ENCODE results near the gene HERC2. TPM values are rescaled to one million over a fixed set of nuclear protein-coding genes. Genes with fewer than 3 reads are reported as not detected.
"Not testable (repeated sequence)": the region's sequence is repeated elsewhere in the genome, so short reads cannot be mapped to it uniquely, and the experiment has no call there.

The HERC2 gene
- 32.1 TPM for polyA plus RNA-seq (2013, experiment 1 of 2)
- 28.1 TPM for polyA plus RNA-seq (2013, experiment 2 of 2)

- peak within 1 kb of the TSS; percentile 42 for H3K9ac ChIP-seq (ENCODE audit: low read length)
- not testable (repeated sequence) for H3K23ac ChIP-seq (ENCODE audit: low read length); H2AK5ac ChIP-seq (ENCODE audit: low read length); H2BK5ac ChIP-seq (ENCODE audit: low read length); H3K4me3 ChIP-seq (ENCODE audit: low read length); H3K4me2 ChIP-seq (ENCODE audit: low read length); H3K27ac ChIP-seq (ENCODE audit: low read depth, low read length); H4K5ac ChIP-seq (ENCODE audit: low read length); H3K36me3 ChIP-seq (ENCODE audit: control insufficient read depth, insufficient read depth, low read length); H2BK120ac ChIP-seq (ENCODE audit: low read depth, low read length); H2BK15ac ChIP-seq (replicated peaks; ENCODE audit: low read depth); H3K27me3 ChIP-seq (ENCODE audit: insufficient read depth, low read length, poor library complexity); H3K79me1 ChIP-seq (ENCODE audit: low read length); H3K4me1 ChIP-seq (ENCODE audit: control insufficient read depth, low read depth, low read length); H3K18ac ChIP-seq (ENCODE audit: low read length); H3K79me2 ChIP-seq (ENCODE audit: control insufficient read depth, insufficient read depth, low read length); DNase-seq; H3K56ac ChIP-seq (ENCODE audit: low read length); H3K4ac ChIP-seq (ENCODE audit: low read depth, low read length); H4K8ac ChIP-seq (ENCODE audit: low read depth, low read length)
- no CpG with 5 or more reads among the region's 52 CpGs for WGBS (ENCODE audit: extremely low coverage, insufficient coverage, low lambda C conversion rate)
These were observed at the start of gene HERC2 for GRCh38 chr15:28322129-28322588. Gene HERC2 (minus strand): TSS chr15:28322179. CDS start chr15:28321433, 746 bp downstream.

GRCh38 chr15:28365502-28365901, 43.5 kb upstream of the HERC2 start:
- H3K4me2 ChIP-seq (ENCODE audit: low read length); H2BK120ac ChIP-seq (ENCODE audit: low read depth, low read length); H3K27me3 ChIP-seq (ENCODE audit: insufficient read depth, low read length, poor library complexity); H3K79me1 ChIP-seq (ENCODE audit: low read length); H3K4ac ChIP-seq (ENCODE audit: low read depth, low read length); H4K5ac ChIP-seq (ENCODE audit: low read length); H3K36me3 ChIP-seq (ENCODE audit: control insufficient read depth, insufficient read depth, low read length); H2BK15ac ChIP-seq (replicated peaks; ENCODE audit: low read depth); H4K8ac ChIP-seq (ENCODE audit: low read depth, low read length); H3K9ac ChIP-seq (ENCODE audit: low read length); H3K18ac ChIP-seq (ENCODE audit: low read length); H3K4me1 ChIP-seq (ENCODE audit: control insufficient read depth, low read depth, low read length); H3K4me3 ChIP-seq (ENCODE audit: low read length); H3K56ac ChIP-seq (ENCODE audit: low read length); H3K23ac ChIP-seq (ENCODE audit: low read length); H3K27ac ChIP-seq (ENCODE audit: low read depth, low read length); DNase-seq; H3K79me2 ChIP-seq (ENCODE audit: control insufficient read depth, insufficient read depth, low read length); H2BK5ac ChIP-seq (ENCODE audit: low read length); H2AK5ac ChIP-seq (ENCODE audit: low read length): not testable (repeated sequence)
- no CpG with 5 or more reads among the region's 17 CpGs for WGBS (ENCODE audit: extremely low coverage, insufficient coverage, low lambda C conversion rate)

GRCh38 chr15:28357984-28358383, 36.0 kb upstream of the HERC2 start, which contains the start of gene GOLGA6L24:
Gene GOLGA6L24 (minus strand): TSS chr15:28358084. CDS start chr15:28358023, 61 bp downstream.
- not testable (repeated sequence) for H3K4ac ChIP-seq (ENCODE audit: low read depth, low read length); H3K27ac ChIP-seq (ENCODE audit: low read depth, low read length); H3K79me1 ChIP-seq (ENCODE audit: low read length); H2BK5ac ChIP-seq (ENCODE audit: low read length); H2BK120ac ChIP-seq (ENCODE audit: low read depth, low read length); H3K4me2 ChIP-seq (ENCODE audit: low read length); DNase-seq; H3K79me2 ChIP-seq (ENCODE audit: control insufficient read depth, insufficient read depth, low read length); H3K4me3 ChIP-seq (ENCODE audit: low read length); H3K27me3 ChIP-seq (ENCODE audit: insufficient read depth, low read length, poor library complexity); H3K9ac ChIP-seq (ENCODE audit: low read length); H3K4me1 ChIP-seq (ENCODE audit: control insufficient read depth, low read depth, low read length); H2BK15ac ChIP-seq (replicated peaks; ENCODE audit: low read depth); H3K23ac ChIP-seq (ENCODE audit: low read length); H3K56ac ChIP-seq (ENCODE audit: low read length); H2AK5ac ChIP-seq (ENCODE audit: low read length); H4K5ac ChIP-seq (ENCODE audit: low read length); H3K18ac ChIP-seq (ENCODE audit: low read length); H3K36me3 ChIP-seq (ENCODE audit: control insufficient read depth, insufficient read depth, low read length); H4K8ac ChIP-seq (ENCODE audit: low read depth, low read length)
- WGBS (ENCODE audit: extremely low coverage, insufficient coverage, low lambda C conversion rate): no CpG with 5 or more reads among the region's 7 CpGs

- H3K18ac ChIP-seq (ENCODE audit: low read length); H3K27me3 ChIP-seq (ENCODE audit: insufficient read depth, low read length, poor library complexity); H3K79me2 ChIP-seq (ENCODE audit: control insufficient read depth, insufficient read depth, low read length); H3K79me1 ChIP-seq (ENCODE audit: low read length); H3K36me3 ChIP-seq (ENCODE audit: control insufficient read depth, insufficient read depth, low read length); H4K8ac ChIP-seq (ENCODE audit: low read depth, low read length); H3K4ac ChIP-seq (ENCODE audit: low read depth, low read length); H3K23ac ChIP-seq (ENCODE audit: low read length); H3K4me1 ChIP-seq (ENCODE audit: control insufficient read depth, low read depth, low read length); H2BK15ac ChIP-seq (replicated peaks; ENCODE audit: low read depth); H2AK5ac ChIP-seq (ENCODE audit: low read length); H3K4me3 ChIP-seq (ENCODE audit: low read length); DNase-seq; H3K56ac ChIP-seq (ENCODE audit: low read length); H2BK5ac ChIP-seq (ENCODE audit: low read length); H3K27ac ChIP-seq (ENCODE audit: low read depth, low read length); H3K4me2 ChIP-seq (ENCODE audit: low read length); H4K5ac ChIP-seq (ENCODE audit: low read length); H2BK120ac ChIP-seq (ENCODE audit: low read depth, low read length): not testable (repeated sequence)
- H3K9ac ChIP-seq (ENCODE audit: low read length): peak overlapping the region; percentile 42
- no CpG with 5 or more reads among the region's 39 CpGs for WGBS (ENCODE audit: extremely low coverage, insufficient coverage, low lambda C conversion rate)
These were observed 461 bp downstream of the HERC2 start for GRCh38 chr15:28321358-28322078.

- not testable (repeated sequence) for H4K8ac ChIP-seq (ENCODE audit: low read depth, low read length); H3K4me1 ChIP-seq (ENCODE audit: control insufficient read depth, low read depth, low read length); H2BK15ac ChIP-seq (replicated peaks; ENCODE audit: low read depth); H3K23ac ChIP-seq (ENCODE audit: low read length); DNase-seq; H3K56ac ChIP-seq (ENCODE audit: low read length); H3K79me2 ChIP-seq (ENCODE audit: control insufficient read depth, insufficient read depth, low read length); H3K36me3 ChIP-seq (ENCODE audit: control insufficient read depth, insufficient read depth, low read length); H3K27ac ChIP-seq (ENCODE audit: low read depth, low read length); H3K4ac ChIP-seq (ENCODE audit: low read depth, low read length); H2BK120ac ChIP-seq (ENCODE audit: low read depth, low read length); H2AK5ac ChIP-seq (ENCODE audit: low read length); H3K4me2 ChIP-seq (ENCODE audit: low read length); H3K4me3 ChIP-seq (ENCODE audit: low read length); H3K79me1 ChIP-seq (ENCODE audit: low read length); H3K27me3 ChIP-seq (ENCODE audit: insufficient read depth, low read length, poor library complexity); H3K18ac ChIP-seq (ENCODE audit: low read length); H2BK5ac ChIP-seq (ENCODE audit: low read length); H4K5ac ChIP-seq (ENCODE audit: low read length); H3K9ac ChIP-seq (ENCODE audit: low read length)
- 100% methylated on average over 1 of the region's 1 CpG for WGBS (ENCODE audit: extremely low coverage, insufficient coverage, low lambda C conversion rate)
These were observed 2.3 kb downstream of the HERC2 start for GRCh38 chr15:28319725-28320124.

- not testable (repeated sequence) for H2BK15ac ChIP-seq (replicated peaks; ENCODE audit: low read depth); H2AK5ac ChIP-seq (ENCODE audit: low read length); H3K4me2 ChIP-seq (ENCODE audit: low read length); H3K18ac ChIP-seq (ENCODE audit: low read length); H3K79me1 ChIP-seq (ENCODE audit: low read length); DNase-seq; H3K9ac ChIP-seq (ENCODE audit: low read length); H3K23ac ChIP-seq (ENCODE audit: low read length); H3K4me1 ChIP-seq (ENCODE audit: control insufficient read depth, low read depth, low read length); H3K4ac ChIP-seq (ENCODE audit: low read depth, low read length); H2BK120ac ChIP-seq (ENCODE audit: low read depth, low read length); H3K79me2 ChIP-seq (ENCODE audit: control insufficient read depth, insufficient read depth, low read length); H3K56ac ChIP-seq (ENCODE audit: low read length); H3K4me3 ChIP-seq (ENCODE audit: low read length); H3K27me3 ChIP-seq (ENCODE audit: insufficient read depth, low read length, poor library complexity); H2BK5ac ChIP-seq (ENCODE audit: low read length); H4K5ac ChIP-seq (ENCODE audit: low read length); H3K27ac ChIP-seq (ENCODE audit: low read depth, low read length); H4K8ac ChIP-seq (ENCODE audit: low read depth, low read length); H3K36me3 ChIP-seq (ENCODE audit: control insufficient read depth, insufficient read depth, low read length)
- WGBS (ENCODE audit: extremely low coverage, insufficient coverage, low lambda C conversion rate): no CpG with 5 or more reads among the region's 3 CpGs
These were observed 3.2 kb downstream of the HERC2 start for GRCh38 chr15:28318828-28319227.
